Astrocyte (in vitro differentiated cells and primary cell): ENCODE data around the gene LTA. TPM values are rescaled to one million over a fixed set of nuclear protein-coding genes. Genes with fewer than 3 reads are reported as not detected.

Source experiments
- total RNA-seq: library from RNA; stranded (reverse); gene quantifications from 2 replicates; pipeline ENCODE4 v1.2.1, GENCODE V29; 2021

Gene LTA
- total RNA-seq, 1 donor from 2014 or later = not detected

Other genes starting within 250 kb of the LTA start
- gene HLA-B, start 215.1 kb upstream of the LTA start, total RNA-seq = 1,493 and 2,082 TPM in 2 replicates
- 70.0 and 70.6 TPM in 2 replicates for gene MICA, start 168.7 kb upstream of the LTA start, total RNA-seq
- 4.1 and 5.8 TPM in 2 replicates for gene MICB, start 74.1 kb upstream of the LTA start, total RNA-seq
- not detected in 2 replicates for gene MCCD1, start 43.3 kb upstream of the LTA start, total RNA-seq
- gene DDX39B, start 30.3 kb upstream of the LTA start, total RNA-seq = 284 and 294 TPM in 2 replicates
- 2.6 and 3.4 TPM in 2 replicates for gene ATP6V1G2, start 25.7 kb upstream of the LTA start, total RNA-seq
- gene NFKBIL1, start 24.7 kb upstream of the LTA start, total RNA-seq = 18.8 and 20.4 TPM in 2 replicates
- gene TNF, start 3.3 kb downstream of the LTA start, total RNA-seq = 0.79 and 1.2 TPM in 2 replicates
- gene LTB, start 10.1 kb downstream of the LTA start, total RNA-seq = 0.26 and 0.52 TPM in 2 replicates
- gene LST1, start 14.0 kb downstream of the LTA start, total RNA-seq = not detected in 2 replicates
- not detected in 2 replicates for gene NCR3, start 20.7 kb downstream of the LTA start, total RNA-seq
- not detected in 2 replicates for gene AIF1, start 42.9 kb downstream of the LTA start, total RNA-seq
- 180 and 188 TPM in 2 replicates for gene PRRC2A, start 48.4 kb downstream of the LTA start, total RNA-seq
- gene BAG6, start 80.4 kb downstream of the LTA start, total RNA-seq = 233 and 247 TPM in 2 replicates
- gene APOM, start 83.6 kb downstream of the LTA start, total RNA-seq = 0.89 and 1.2 TPM in 2 replicates
- 14.7 and 15.5 TPM in 2 replicates for gene C6orf47, start 88.5 kb downstream of the LTA start, total RNA-seq
- 11.7 and 13.8 TPM in 2 replicates for gene GPANK1, start 92.7 kb downstream of the LTA start, total RNA-seq
- gene CSNK2B, start 93.8 kb downstream of the LTA start, total RNA-seq = 200 and 208 TPM in 2 replicates
- 17.5 and 20.3 TPM in 2 replicates for gene LY6G5B, start 97.7 kb downstream of the LTA start, total RNA-seq
- 2.9 and 3.9 TPM in 2 replicates for gene LY6G5C, start 108.8 kb downstream of the LTA start, total RNA-seq
- 34.3 and 38.3 TPM in 2 replicates for gene ABHD16A, start 131.0 kb downstream of the LTA start, total RNA-seq
- gene LY6G6F, start 134.6 kb downstream of the LTA start, total RNA-seq = not detected in 2 replicates
- not detected in 2 replicates for gene LY6G6D, start 143.1 kb downstream of the LTA start, total RNA-seq
- 0.41 and 0.66 TPM in 2 replicates for gene LY6G6C, start 149.5 kb downstream of the LTA start, total RNA-seq
- not detected in 2 replicates for gene MPIG6B, start 151.1 kb downstream of the LTA start, total RNA-seq
- 62.5 and 72.4 TPM in 2 replicates for gene DDAH2, start 157.0 kb downstream of the LTA start, total RNA-seq
- 484 and 518 TPM in 2 replicates for gene CLIC1, start 164.2 kb downstream of the LTA start, total RNA-seq
- 5.7 and 6.8 TPM in 2 replicates for gene MSH5, start 167.7 kb downstream of the LTA start, total RNA-seq
- gene SAPCD1, start 190.4 kb downstream of the LTA start, total RNA-seq = 0.72 and 1.2 TPM in 2 replicates
- 0.54 and 0.94 TPM in 2 replicates for gene VWA7, start 205.0 kb downstream of the LTA start, total RNA-seq
- gene VARS1, start 223.5 kb downstream of the LTA start, total RNA-seq = 94.8 and 96.3 TPM in 2 replicates
- 43.8 and 44.0 TPM in 2 replicates for gene LSM2, start 234.7 kb downstream of the LTA start, total RNA-seq
- 0.98 and 1.1 TPM in 2 replicates for gene HSPA1L, start 243.0 kb downstream of the LTA start, total RNA-seq
- 52.6 and 52.7 TPM in 2 replicates for gene HSPA1A, start 243.3 kb downstream of the LTA start, total RNA-seq